HG03354 (cell line): ENCODE measurements around the gene RPS26.
A peak's percentile ranks its signal among the peaks of the same experiment; 100 is the strongest.
"Not testable (repeated sequence)": the region's sequence is repeated elsewhere in the genome, so short reads cannot be mapped to it uniquely, and the experiment has no call there.

Source experiments
- ATAC-seq: cut with Tn5 transposase; IDR thresholded peaks from one replicate; pipeline ENCODE4 v1.9.1; 2021; ENCODE audit warnings: mild to moderate bottlenecking; ENCODE audit not compliant: unreplicated experiment, poor library complexity, severe bottlenecking

Gene RPS26

DNA sequence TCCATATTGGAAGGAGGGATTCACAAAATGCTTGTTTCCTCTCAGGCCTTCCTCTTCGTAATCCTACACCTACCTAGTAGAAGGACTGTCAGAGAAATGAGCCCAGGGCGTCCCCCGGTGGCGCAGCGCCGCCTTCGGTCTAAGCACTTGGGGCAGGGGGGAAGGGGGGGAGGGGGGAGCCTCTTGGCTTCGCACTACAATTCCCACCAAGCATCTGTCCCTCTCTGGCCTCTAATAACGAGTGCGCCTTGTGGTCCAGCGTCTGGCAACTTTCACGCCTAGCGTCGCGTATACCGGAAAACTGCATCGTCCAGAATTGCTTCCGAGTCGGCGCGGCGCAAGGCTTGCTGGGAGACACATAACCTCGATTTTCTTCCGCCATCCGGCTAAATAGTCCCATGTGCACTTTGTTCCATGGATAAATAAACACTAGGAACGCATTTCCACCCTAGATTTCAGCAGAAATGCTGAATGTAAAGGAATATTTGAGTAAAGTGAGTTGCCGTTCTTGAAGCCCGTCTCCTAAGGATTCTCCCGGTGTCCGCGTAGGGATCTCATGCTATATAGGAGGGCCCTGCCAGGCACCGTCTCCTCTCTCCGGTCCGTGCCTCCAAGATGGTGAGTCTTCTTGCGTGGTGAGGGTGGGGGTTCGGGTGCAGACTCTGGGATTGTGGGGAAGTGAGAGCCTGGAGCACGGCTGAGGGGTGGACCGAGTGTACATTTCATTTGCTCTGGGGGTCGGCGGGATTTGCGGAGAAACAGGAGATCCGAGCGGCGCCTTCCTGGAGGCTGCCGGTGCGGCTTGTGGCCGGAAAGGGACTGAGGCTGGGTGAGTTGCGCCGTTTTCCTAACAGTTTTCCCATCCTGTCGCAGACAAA is at the start of gene RPS26:
Gene RPS26, plus strand, starts transcription at position 367 of the 878 bp plus-strand sequence. Its CDS starts 249 bp downstream, at position 616.
- ATAC-seq, result peak; percentile 96

DNA sequence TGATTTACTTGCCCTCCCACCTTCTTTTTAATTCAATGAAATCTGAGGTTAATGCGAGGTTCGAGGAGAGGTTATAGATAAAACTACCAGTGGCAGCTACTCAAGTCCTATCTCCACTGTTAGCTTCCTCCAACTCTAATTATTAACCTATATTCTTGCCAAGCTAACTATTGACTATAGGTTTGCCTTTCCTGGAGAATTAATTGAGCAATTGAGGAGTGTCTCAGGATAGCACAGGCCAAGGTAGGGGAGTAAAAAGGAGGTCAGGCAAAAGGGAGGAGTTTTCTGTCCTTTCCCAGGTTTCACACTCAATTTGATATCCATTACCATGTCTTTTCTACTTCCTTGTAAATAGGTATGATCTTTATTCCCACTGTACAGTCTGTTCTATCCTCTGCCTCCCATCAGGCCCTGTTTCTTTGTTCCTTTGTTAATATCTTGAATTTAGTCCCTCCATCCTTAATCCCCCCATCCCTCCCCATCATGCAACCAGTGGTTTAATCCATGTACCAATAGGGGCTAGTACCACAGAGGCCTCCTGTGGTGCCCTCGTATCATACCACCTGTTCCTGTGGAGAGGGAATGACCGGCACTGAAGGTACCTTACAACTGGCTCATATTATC is 48.4 kb upstream of the RPS26 start:
- ATAC-seq, result no peak

DNA sequence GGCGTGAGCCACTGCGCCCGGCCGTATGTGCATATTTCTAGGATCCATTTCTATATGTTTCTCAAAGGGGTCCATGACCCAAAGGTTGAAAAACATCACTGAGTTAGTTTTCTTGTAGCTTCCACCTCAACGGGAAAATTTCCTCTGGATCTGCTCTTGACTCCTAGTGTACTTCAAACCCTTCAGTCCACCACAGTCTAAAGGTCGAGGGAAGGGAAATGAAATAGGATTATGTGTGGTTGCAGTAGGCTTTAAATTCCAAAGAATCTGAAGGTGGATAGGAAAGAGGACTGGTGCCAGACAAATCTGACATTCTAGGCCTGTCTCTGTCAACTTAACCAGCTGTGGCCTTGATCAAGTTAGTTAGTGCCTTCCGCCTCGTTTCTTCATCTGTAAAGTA is 46.4 kb upstream of the RPS26 start:
- no peak for ATAC-seq

DNA sequence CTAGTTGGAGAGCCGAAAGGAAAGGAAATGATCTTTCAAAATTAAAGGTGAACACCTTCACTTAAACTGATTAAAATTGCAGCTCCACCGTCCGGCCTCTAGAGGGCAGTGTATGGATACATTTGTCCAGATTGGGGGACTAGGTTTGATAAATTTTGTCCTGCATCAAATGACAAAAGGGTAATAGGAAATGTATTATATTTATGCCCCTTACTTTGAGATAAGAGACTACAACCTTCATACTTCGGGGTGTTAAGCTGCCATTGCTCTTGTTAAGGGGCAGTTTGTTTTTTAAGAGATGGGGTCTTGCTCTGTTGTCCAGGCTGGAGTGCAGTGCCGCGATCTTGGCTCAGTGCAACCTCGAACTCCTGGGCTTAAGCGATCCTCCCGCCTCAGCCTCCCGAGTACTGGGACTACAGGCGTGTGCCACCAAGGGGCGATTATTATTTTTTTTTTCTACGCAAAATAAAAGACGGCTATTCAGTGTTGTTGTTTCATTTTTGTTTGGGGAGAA is 45.5 kb upstream of the RPS26 start:
- ATAC-seq, result no peak

DNA sequence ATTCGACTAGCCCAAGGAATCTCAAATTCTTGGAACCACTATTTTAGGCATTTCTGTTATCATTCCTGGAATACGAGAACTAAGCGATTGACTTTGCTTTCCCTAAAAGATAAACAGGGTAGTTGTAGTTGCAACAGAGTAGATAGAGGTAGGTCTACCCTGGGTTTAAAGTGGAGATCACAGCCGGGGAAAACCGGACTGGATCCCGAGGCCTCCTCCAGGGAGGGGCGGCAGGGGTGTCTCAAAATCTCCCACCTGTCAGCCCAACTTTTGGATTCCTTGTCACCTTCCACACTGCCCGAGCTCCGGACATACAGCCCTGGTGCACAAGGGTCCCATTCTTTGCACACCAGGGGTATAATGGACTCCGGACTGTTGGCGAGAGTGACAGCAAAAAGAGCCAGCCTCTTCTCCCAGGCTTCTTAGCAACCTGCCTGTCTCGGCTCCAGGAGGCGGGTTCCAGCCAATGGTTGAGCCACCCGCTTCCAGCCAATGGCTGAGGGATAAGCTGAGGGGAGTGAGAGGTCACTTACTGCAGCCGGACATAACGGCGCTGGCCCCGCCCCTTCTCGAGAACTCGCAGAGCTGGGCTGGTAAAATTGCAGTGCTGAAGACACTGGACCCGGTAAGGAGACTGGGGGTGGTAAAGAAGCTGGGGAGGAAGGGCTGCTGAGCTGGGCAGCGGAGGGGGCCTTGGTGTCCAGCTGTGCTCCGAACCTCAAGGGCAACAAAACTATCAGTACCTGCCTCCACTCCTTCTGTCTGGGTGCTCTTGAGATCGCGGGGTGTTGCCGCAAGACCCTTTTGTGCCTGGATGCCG is 44.8 kb upstream of the RPS26 start, which contains the start of gene SUOX:
Gene SUOX, plus strand, starts transcription at position 562 of the 820 bp plus-strand sequence. CDS start 4,946 bp downstream, outside the sequence.
- ATAC-seq, result peak; percentile 99

DNA sequence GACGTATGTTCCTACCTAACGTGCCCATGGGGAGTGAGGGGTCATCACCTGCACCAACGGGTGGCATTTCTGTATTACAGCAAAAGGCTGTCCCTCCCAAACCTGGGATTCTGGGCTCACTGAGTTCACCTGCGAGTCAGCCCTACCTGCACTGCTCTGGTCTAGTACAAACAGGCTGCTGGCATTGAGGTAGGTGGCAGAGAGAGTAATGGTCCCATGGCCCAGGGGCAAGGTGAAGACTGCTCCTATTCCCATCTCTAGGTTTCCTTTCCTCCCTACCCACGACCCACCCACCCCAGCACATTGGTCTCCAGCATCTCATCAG is 44.2 kb upstream of the RPS26 start:
- ATAC-seq, result peak; percentile 7

DNA sequence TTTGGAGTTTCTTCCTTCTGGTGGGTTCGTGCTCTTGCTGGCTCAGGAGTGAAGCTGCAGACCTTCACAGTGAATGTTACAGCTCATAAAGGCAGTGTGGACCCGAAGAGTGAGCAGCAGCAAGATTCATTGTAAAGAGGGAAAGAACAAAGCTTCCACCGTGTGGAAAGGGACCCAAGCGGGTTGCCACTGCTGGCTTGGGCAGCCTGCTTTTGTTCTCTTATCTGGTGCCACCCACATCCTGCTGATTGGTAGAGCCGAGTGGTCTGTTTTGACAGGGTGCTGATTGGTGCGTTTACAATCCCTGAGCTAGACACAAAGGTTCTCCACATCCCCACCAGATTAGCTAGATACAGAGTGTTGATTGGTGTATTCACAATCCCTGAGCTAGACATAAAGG is 42.2 kb upstream of the RPS26 start:
- not testable (repeated sequence) for ATAC-seq

DNA sequence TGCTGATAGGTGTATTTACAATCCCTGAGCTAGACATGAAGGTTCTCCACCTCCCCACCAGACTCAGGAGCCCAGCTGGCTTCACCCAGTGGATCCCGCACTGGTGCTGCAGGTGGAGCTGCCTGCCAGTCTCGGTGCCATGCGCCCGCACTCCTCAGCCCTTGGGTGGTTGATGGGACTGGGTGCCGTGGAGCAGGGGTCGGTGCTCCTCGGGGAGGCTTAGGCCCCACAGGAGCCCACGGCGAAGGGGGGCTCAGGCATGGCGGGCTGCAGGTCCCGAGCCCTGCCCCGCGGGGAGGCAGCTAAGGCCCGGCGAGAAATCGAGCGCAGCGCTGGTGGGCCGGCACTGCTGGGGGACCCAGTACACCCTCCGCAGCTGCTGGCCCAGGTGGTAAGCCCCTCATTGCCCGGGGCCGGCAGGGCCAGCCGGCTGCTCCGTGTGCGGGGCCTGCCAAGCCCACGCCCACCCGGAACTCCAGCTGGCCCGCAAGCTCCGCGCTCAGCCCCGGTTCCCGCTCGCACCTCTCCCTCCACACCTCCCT is 41.6 kb upstream of the RPS26 start:
- not testable (repeated sequence) for ATAC-seq

DNA sequence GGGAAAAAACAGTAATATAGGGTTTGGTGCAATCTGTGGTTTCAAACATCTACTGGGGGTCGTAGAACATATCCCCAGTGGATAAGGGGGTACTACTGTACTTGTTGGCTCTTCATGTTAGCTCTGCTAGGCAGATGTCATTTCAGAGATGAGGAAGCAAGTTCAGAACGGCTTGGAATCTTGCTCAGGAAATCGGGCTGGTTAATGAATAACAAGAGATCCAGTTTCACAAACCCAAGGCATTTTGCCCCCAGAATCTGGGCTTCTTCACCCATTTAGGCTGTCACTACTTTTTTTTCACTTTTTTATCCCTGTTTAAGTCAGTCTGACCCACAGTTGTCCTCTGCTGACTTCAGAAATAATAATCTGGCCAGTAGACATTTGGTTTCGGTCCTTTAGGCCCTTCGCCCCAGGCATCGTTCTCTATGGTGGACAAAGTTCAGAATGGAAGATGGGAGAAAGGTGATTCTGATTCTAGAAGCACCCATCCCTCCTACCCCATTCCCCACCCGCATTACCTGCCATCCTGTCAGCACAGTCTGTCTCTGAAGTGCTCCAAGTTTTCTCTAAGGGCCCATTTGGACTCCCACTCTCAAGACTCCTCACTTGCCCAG is 40.1 kb upstream of the RPS26 start:
- no peak for ATAC-seq

DNA sequence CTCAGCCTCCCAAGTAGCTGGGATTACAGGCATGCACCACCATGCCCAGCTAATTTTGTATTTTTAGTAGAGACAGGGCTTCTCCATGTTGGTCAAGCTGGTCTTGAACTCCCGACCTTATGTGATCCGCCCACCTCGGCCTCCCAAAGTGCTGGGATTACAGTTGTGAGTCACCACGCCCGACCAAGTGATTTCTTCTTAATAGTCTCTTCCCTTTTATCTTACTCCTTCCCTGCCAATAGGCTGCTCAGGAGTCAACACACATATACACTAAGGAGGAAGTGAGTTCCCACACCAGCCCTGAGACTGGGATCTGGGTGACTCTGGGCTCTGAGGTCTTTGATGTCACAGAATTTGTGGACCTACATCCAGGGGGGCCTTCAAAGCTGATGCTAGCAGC is 38.3 kb upstream of the RPS26 start:
- not testable (repeated sequence) for ATAC-seq

DNA sequence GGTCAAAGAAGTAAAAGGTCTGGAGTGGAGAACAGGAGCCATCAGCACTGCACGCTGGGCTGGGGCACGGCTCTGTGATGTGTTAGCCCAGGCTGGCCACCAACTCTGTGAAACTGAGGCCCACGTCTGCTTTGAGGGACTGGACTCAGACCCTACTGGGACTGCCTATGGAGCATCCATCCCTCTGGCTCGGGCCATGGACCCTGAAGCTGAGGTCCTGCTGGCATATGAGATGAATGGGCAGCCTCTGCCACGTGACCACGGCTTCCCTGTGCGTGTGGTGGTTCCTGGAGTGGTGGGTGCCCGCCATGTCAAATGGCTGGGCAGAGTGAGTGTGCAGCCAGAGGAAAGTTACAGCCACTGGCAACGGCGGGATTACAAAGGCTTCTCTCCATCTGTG is 37.5 kb upstream of the RPS26 start:
- no peak for ATAC-seq

DNA sequence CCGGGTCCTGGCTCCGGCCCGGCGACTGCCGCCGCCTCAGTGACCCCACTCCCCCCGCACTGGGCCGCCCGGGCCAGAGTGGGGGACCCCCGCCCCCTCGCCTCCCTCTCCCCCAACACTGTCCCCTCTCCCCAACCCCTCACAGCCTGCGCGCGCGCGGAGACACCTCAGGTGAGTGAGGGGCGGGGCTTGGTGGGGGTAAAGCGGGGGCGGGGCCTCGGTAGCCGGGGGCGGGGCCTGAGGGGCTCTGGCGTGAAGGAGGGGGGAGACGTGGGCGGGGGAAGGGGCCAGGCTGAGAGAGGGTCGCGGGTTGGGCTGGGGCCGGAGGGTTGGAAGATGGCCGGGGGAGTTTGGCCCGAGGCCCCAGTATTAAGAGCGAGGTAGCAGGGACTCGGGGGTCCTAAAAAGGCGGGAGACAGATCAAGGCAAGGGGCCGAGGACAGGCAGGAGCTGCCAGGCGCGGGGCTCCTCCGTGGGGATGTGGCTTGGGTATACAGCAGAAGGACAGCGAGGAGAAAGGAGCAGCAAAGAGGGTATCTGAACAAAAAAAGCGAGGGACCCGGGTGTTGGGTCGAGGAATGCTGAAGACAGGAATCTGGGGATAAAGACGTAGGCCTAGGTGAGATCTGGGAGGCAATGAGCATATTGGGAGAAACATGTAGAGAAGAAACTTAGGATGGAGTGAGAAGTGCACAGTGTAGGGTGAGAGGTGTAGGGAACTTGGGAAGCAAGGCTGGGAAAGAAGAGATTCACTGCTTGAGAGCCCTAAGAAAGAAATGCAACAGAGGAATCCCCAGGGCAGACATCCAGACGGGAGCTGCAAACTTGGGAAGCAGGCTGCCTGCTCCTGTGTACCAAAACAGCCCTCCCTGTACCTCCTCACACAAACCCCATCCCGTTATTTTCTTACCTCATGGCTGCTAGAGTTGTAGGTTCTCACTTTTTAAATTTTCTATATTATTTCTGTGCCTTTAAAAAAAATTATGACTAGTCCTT is 33.9 kb upstream of the RPS26 start:
- ATAC-seq, result peak; percentile 60

DNA sequence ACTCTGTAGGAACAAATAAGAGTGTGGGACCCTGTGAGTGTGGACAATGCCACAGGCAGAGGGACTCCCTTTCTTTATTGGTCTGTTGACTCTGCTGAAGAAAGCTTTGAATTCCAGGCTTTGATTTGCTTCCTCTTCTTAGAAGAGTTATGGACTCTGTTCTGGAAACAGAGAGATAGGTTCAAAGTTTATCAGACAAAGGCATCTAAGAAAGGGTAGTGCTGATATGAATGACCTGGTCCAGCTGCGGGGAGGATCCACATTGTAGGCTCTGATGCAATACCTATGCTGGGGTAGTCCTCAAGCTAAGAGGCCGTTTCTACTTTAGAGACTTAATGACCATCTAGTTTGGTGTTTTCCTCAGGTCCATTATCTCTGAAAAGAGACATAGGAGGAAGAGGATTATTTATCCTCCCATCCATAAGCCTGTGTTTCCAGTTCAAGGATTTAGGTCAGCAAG is 31.6 kb upstream of the RPS26 start:
- ATAC-seq, result no peak

DNA sequence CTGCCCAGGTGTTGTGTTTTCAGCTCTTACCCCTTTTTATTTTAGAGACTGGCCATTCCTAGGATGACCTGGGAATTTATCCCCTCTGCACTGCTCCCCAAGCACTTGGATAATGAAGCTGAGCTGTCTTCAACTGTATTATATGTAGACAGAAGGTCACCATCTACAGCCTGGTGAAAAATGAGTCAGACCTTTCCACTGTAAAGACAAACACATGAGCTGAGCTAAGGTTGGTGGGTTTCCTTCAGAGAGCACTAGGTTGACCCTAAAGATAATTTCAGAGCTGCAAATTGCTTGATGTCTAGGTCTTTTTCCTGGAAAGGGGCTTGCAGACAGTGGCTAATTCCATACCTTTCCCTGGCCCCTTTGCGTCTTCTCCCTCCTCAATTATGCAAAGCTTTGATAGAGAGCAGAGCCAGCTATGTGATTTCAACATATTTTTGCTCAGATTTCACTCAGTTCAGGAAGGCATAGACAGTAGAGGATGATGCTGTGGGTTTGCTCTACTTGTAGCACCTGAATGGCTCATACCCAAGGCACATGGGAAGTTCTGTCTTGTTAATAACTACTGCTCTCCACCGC is 30.1 kb upstream of the RPS26 start:
- no peak for ATAC-seq

DNA sequence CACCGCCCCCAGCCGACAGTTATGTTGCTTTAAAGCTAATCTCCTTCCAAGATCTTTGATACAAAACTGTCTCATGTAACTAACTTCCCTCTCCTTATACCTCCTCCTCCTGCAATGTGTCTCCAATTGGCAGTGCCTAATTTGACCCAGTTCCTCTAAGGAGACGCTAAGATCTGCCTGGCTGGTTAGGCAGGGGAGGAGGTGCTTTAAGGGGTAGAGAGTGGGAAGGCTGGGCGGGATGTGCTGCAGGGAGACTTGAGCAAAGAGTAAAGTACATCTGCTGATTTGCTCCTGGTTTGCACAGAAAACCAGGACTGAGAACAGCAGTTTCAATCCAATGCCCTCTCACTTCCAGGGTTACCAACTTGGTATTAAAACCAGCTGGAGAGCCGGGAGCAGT is 28.2 kb upstream of the RPS26 start:
- no peak for ATAC-seq

DNA sequence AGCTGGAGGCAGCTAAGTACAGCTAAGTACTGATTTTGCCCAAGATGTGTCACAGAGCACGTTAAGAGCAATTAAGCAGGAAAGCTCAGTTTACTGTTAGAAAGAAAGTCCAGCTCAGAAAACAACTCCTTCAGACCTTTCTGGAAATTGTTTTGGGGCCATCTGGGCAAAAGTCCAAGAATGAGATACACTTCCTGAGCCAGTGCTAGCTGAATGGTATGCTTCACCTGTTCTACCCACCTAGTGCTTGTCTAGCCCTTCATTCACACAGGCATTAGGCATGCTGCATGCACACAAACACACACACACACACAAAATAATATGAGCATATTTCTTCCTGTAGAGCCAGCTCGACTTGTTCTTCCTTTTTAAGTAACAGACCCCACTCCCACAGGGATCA is 27.5 kb upstream of the RPS26 start:
- ATAC-seq, result no peak

DNA sequence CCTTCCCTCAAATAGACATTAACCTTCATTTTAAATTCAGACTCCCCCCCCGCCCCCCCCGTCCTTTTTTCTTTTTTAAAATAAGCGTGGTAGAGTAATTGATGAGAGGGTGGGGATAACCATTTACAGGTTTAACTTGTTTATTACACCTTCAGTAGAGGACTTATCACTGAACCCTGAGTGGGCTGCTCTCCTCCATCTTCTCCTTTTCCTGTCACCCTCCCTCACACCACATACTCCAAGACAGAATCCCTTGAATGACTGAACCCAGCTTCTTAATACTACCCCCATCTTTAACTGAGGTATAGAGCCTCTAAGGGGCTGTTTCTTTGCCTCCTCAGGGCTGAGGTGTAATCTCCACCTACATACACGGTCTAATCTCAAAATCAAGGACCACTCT is 24.5 kb upstream of the RPS26 start:
- no peak for ATAC-seq

DNA sequence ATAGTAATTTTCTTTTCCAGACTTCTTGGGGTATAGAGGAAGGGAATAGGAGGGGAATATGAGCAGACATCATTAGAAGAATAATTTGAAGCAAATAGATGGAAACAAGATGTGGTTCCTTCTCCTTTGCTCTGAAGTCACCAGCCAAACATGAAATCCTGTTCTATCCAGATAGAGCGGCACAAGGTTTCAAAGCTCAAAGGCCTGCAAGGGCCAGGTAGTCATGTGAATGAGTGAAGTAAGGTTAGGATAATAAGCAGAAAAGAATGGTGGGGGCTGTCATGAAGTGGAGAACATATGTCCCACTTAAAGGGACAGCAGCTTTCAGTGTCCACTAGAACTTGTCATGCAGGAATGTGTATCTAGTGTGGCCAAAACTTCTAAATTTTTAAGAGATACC is 23.4 kb upstream of the RPS26 start:
- no peak for ATAC-seq
